NCI-H460 (cell line): ENCODE results near the gene LSM4. TPM values are rescaled to one million over a fixed set of nuclear protein-coding genes. Genes with fewer than 3 reads are reported as not detected.

ENCODE experiments used
- DNase-seq: peaks from one replicate; pipeline ENCODE4 v3.0.0-alpha.2; 2016; ENCODE audit warnings: low read depth; ENCODE audit errors: extremely low read depth
- small RNA-seq, 2 experiments: library from RNA; depleted of rRNA; stranded (forward); fragments of <200 nt; gene quantifications; one replicate each; pipeline ENCODE3, GENCODE V24; 2014
- total RNA-seq: library from RNA; depleted of rRNA; stranded (reverse); fragments of >200 nt; shearing (Covaris generic); gene quantifications from 2 replicates; pipeline ENCODE4 v1.2.3, GENCODE V29; 2014; rRNA removed

LSM4 gene
- total RNA-seq, 1 experiment from 2014 or later: 207 TPM

DNA sequence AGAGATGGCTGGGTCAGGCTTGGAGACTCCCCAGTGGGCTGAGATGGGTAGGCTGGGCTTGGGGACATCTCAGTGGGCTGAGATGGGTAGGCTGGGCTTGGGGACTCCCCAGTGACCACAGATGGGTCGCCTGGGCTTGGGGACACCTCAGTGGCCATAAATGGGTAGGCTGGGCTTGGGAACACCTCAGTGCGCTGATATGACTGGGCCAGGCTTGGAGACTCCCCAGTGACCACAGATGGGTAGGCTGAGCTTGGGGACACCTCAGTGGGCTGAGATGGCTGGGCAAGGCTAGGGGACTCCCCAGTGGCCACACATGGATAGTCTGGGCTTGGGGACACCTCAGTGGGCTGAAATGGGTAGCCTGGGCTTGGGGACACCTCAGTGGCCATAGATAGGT, 61.4 kb downstream of the LSM4 start:
- no peak for DNase-seq

DNA sequence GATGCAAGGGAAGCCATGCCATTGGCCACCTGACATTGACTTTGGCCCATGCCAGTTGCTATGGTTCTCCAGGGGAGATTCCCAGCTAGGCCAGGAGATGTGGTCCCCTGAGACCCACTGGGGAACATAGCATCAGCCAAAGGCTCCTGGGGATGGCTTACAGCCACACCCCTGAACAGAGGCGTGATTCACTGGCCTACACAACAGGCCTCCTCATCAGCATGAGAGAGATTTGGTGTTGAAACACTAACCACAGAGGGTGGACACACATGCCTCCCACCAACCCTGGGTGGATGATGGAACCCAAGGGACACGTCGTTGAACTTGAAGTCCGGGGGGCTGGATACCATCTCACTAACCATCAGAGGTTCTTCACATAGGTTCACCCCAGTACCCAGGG, 63.0 kb downstream of the LSM4 start:
- DNase-seq: no peak

DNA sequence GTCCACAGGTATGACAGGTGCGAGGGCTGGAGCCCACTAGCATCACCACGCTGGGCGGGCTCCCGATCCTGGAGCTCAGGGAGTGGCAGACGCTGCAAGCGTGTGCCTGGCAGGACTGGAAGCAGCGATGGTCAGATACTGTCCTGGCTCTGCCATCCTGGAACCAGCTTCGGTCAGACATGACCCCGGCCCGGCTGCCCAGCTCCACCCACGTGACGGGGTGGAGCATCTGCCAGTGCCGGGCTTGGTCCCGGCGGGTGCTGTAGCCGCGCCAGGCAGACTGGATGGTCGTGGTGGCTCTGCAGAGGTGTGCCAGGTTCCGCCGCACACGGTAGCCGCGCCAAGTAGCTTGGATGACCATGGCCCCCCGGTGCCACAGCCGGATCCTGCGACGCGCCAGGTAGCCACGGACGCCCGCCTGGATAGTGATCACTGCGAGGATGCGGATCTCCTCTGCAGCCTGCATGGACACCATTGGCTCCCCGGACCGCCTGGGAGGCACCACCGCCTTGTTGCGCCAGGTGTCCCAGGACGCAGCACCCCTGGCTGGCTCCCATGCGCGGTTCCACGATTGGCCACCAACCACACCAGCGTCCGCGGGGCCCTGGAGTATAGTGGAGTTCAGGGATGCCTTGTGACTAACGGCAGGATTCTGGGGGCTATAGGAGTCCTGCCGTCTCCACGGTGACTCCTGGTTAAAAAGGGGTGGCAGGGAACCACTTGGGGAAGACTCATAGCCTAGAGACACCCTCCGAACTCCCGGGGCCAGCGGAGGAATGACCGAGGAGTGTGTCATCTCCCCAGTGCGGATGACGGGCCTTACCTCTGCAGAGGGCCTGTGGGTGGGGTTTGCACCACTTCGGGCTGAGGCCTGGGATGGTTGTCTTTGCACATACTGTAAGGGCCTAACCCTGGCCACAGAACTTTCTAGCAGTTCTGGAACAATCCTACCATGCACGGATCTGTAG, 65.1 kb downstream of the LSM4 start:
- no peak for DNase-seq

Small RNA genes lying within 50 kb of the gene (small RNA-seq; reads per million reads assigned to genes)
- gene MIR3188 (0.02 to 0.06 reads per million in 2 experiments), gene RN7SL513P (0 to 0.18 reads per million in 2 experiments), gene RPL39P38 (0 reads per million in 2 experiments)

Other genes starting within 250 kb of the LSM4 start
- gene IL12RB1, start 236.1 kb downstream of the LSM4 start, total RNA-seq: not detected in 2 replicates
- 2.1 and 3.0 TPM in 2 replicates for gene MAST3, start 225.3 kb downstream of the LSM4 start, total RNA-seq
- 7.7 and 11.9 TPM in 2 replicates for gene PIK3R2, start 169.9 kb downstream of the LSM4 start, total RNA-seq
- gene IFI30, start 149.3 kb downstream of the LSM4 start, total RNA-seq: 14.8 and 16.6 TPM in 2 replicates
- gene MPV17L2, start 129.9 kb downstream of the LSM4 start, total RNA-seq: 7.6 and 8.1 TPM in 2 replicates
- gene RAB3A, start 119.0 kb downstream of the LSM4 start, total RNA-seq: 0.84 and 1.4 TPM in 2 replicates
- gene PDE4C, start 96.6 kb downstream of the LSM4 start, total RNA-seq: 0.10 and 0.20 TPM in 2 replicates
- gene IQCN, start 48.6 kb downstream of the LSM4 start, total RNA-seq: 0.20 and 0.32 TPM in 2 replicates
- gene JUND, start 41.5 kb downstream of the LSM4 start, total RNA-seq: 37.7 and 56.6 TPM in 2 replicates
- gene PGPEP1, start 17.5 kb upstream of the LSM4 start, total RNA-seq: 3.5 and 4.0 TPM in 2 replicates
- 281 and 371 TPM in 2 replicates for gene GDF15, start 63.1 kb upstream of the LSM4 start, total RNA-seq
- gene LRRC25, start 74.5 kb upstream of the LSM4 start, total RNA-seq: not detected in 2 replicates
- 31.0 and 46.3 TPM in 2 replicates for gene SSBP4, start 96.3 kb upstream of the LSM4 start, total RNA-seq
- 1.2 and 1.4 TPM in 2 replicates for gene ISYNA1, start 115.1 kb upstream of the LSM4 start, total RNA-seq
- 6.7 and 8.2 TPM in 2 replicates for gene ELL, start 199.0 kb upstream of the LSM4 start, total RNA-seq
- gene FKBP8, start 220.5 kb upstream of the LSM4 start, total RNA-seq: 100.0 and 122 TPM in 2 replicates
- 91.5 and 108 TPM in 2 replicates for gene KXD1, start 234.8 kb upstream of the LSM4 start, total RNA-seq
- 1,097 and 1,144 TPM in 2 replicates for gene UBA52, start 248.8 kb upstream of the LSM4 start, total RNA-seq